Effector memory CD8-positive, alpha-beta T cell (primary cell): ENCODE results near the gene ZNF787.
A peak's percentile ranks its signal among the peaks of the same experiment; 100 is the strongest.

Experiments used
- ATAC-seq: fragments of 150-1000 bp; cut with Tn5 transposase; replicated peaks from 2 replicates; pipeline ENCODE4 v1.10.0; 2021; ENCODE audit warnings: mild to moderate bottlenecking, moderate library complexity
- DNase-seq, 3 experiments: peaks; one replicate each; pipeline ENCODE4 v3.0.0; 2021
- H3K27ac Mint-ChIP-seq, 2 donors: one replicate each; pipeline ENCODE4 v1.8.0; 2022; ENCODE audit warnings: mild to moderate bottlenecking in 2 of 2, mixed read lengths in 2 of 2, moderate library complexity in 2 of 2
- H3K27me3 Mint-ChIP-seq, 2 donors: one replicate each; pipeline ENCODE4 v1.8.0; 2022; ENCODE audit warnings: mixed read lengths in 2 of 2
- H3K36me3 Mint-ChIP-seq: one replicate; pipeline ENCODE4 v1.8.0; 2022; ENCODE audit warnings: mild to moderate bottlenecking, moderate library complexity, mixed read lengths; ENCODE audit not compliant: insufficient read depth
- H3K4me1 Mint-ChIP-seq, 2 donors: one replicate each; pipeline ENCODE4 v1.8.0; 2022; ENCODE audit warnings: low read depth in 2 of 2, mixed read lengths in 2 of 2
- H3K4me3 Mint-ChIP-seq, 2 donors: one replicate each; pipeline ENCODE4 v1.8.0; 2022; ENCODE audit warnings: mild to moderate bottlenecking in 2 of 2, mixed read lengths in 2 of 2, moderate library complexity in 2 of 2
- H3K9me3 Mint-ChIP-seq, 2 donors: one replicate each; pipeline ENCODE4 v1.8.0; 2022; ENCODE audit warnings: mixed read lengths in 2 of 2

ZNF787 gene

GRCh38 chr19:56124578-56124977 is 3.5 kb upstream of the ZNF787 start:
- no peak for DNase-seq
- no peak for ATAC-seq
- Mint-ChIP-seq H3K4me1 (peaks cover 13 to 15% of the 10 kb centered on the region in 2 donors), H3K27me3 (no peaks in the 10 kb centered on the region), H3K4me3 (no peak overlapping the region), H3K27ac (no peak overlapping the region), H3K36me3 (peaks cover 17% of the 10 kb centered on the region), H3K9me3 (no peaks in the 10 kb centered on the region)

- Mint-ChIP-seq H3K36me3 (peaks cover 17% of the 10 kb centered on the region), H3K4me1 (peaks cover 22 to 25% of the 10 kb centered on the region in 2 donors), H3K27ac (no peak overlapping the region), H3K4me3 (no peak overlapping the region), H3K9me3 (no peaks in the 10 kb centered on the region), H3K27me3 (no peaks in the 10 kb centered on the region)
- DNase-seq = no peak
- no peak for ATAC-seq
Observed at GRCh38 chr19:56123266-56123891, 2.3 kb upstream of the ZNF787 start.

GRCh38 chr19:56120371-56121179 is 520 bp downstream of the ZNF787 start:
- DNase-seq = peak; percentile 73 to 81 (median 76)
- Mint-ChIP-seq H3K9me3 (no peaks in the 10 kb centered on the region), H3K36me3 (peaks cover 26% of the 10 kb centered on the region), H3K4me1 (peaks cover 33 to 35% of the 10 kb centered on the region in 2 donors), H3K27ac (peak overlapping the region; percentile 94 to 98), H3K27me3 (no peaks in the 10 kb centered on the region), H3K4me3 (peak overlapping the region; percentile 95)
- peak; percentile 33 for ATAC-seq

- Mint-ChIP-seq H3K4me1 (peaks cover 34 to 40% of the 10 kb centered on the region in 2 donors), H3K27me3 (no peaks in the 10 kb centered on the region)
Observed at GRCh38 chr19:56120002-56120370, 1.1 kb downstream of the ZNF787 start.

GRCh38 chr19:56119582-56119978 is 1.5 kb downstream of the ZNF787 start:
- peaks cover 30% of the 10 kb centered on the region for H3K36me3 Mint-ChIP-seq
- H3K27me3 Mint-ChIP-seq = no peaks in the 10 kb centered on the region
- peak overlapping the region; percentile 87 to 88 for H3K27ac Mint-ChIP-seq
- H3K9me3 Mint-ChIP-seq = no peaks in the 10 kb centered on the region
- peaks cover 38 to 44% of the 10 kb centered on the region in 2 donors for H3K4me1 Mint-ChIP-seq
- no peak for DNase-seq
- ATAC-seq = no peak
- peak overlapping the region; percentile 95 for H3K4me3 Mint-ChIP-seq

More at GRCh38 chr19:56120002-56120370, 1.1 kb downstream of the ZNF787 start:
- Mint-ChIP-seq H3K36me3 (peaks cover 29% of the 10 kb centered on the region), H3K9me3 (no peaks in the 10 kb centered on the region), H3K27ac (peak overlapping the region; percentile 87 to 88), H3K4me3 (peak overlapping the region; percentile 95)
- DNase-seq (no peak), ATAC-seq (no peak)

- H3K27ac Mint-ChIP-seq = peak overlapping the region; percentile 87 to 88
- H3K4me3 Mint-ChIP-seq = peak overlapping the region; percentile 95
- ATAC-seq = no peak
- DNase-seq = no peak
- H3K9me3 Mint-ChIP-seq = no peaks in the 10 kb centered on the region
- no peaks in the 10 kb centered on the region for H3K27me3 Mint-ChIP-seq
- H3K36me3 Mint-ChIP-seq = peaks cover 35% of the 10 kb centered on the region
- peaks cover 42 to 49% of the 10 kb centered on the region in 2 donors for H3K4me1 Mint-ChIP-seq
Observed at GRCh38 chr19:56118666-56119581, 2.2 kb downstream of the ZNF787 start.

- Mint-ChIP-seq H3K4me3 (no peak overlapping the region), H3K27ac (peak overlapping the region in 1 of 2 donors; percentile 88), H3K4me1 (peaks cover 47 to 55% of the 10 kb centered on the region in 2 donors), H3K9me3 (no peaks in the 10 kb centered on the region), H3K27me3 (no peaks in the 10 kb centered on the region), H3K36me3 (peaks cover 38% of the 10 kb centered on the region)
- DNase-seq = no peak
- no peak for ATAC-seq
Observed at GRCh38 chr19:56117889-56118288, 3.2 kb downstream of the ZNF787 start.

GRCh38 chr19:56117376-56117884 is 3.7 kb downstream of the ZNF787 start:
- H3K9me3 Mint-ChIP-seq = no peaks in the 10 kb centered on the region
- no peak overlapping the region for H3K27ac Mint-ChIP-seq
- no peaks in the 10 kb centered on the region for H3K27me3 Mint-ChIP-seq
- ATAC-seq = no peak
- DNase-seq = no peak
- H3K36me3 Mint-ChIP-seq = peaks cover 38% of the 10 kb centered on the region
- H3K4me1 Mint-ChIP-seq = peaks cover 50 to 60% of the 10 kb centered on the region in 2 donors
- no peak overlapping the region for H3K4me3 Mint-ChIP-seq

GRCh38 chr19:56116606-56117005 is 4.5 kb downstream of the ZNF787 start:
- no peak overlapping the region for H3K4me3 Mint-ChIP-seq
- H3K36me3 Mint-ChIP-seq = peaks cover 33% of the 10 kb centered on the region
- ATAC-seq (no peak), DNase-seq (no peak)
- H3K4me1 Mint-ChIP-seq = peaks cover 50 to 61% of the 10 kb centered on the region in 2 donors
- H3K27ac Mint-ChIP-seq = peak overlapping the region in 1 of 2 donors; percentile 73
- no peaks in the 10 kb centered on the region for H3K9me3 Mint-ChIP-seq
- H3K27me3 Mint-ChIP-seq = no peaks in the 10 kb centered on the region

GRCh38 chr19:56115490-56115889 is 5.6 kb downstream of the ZNF787 start:
- peak overlapping the region; percentile 54 to 77 for H3K27ac Mint-ChIP-seq
- H3K4me1 Mint-ChIP-seq = peaks cover 51 to 62% of the 10 kb centered on the region in 2 donors
- no peaks in the 10 kb centered on the region for H3K9me3 Mint-ChIP-seq
- DNase-seq = no peak
- peaks cover 26% of the 10 kb centered on the region for H3K36me3 Mint-ChIP-seq
- no peak overlapping the region for H3K4me3 Mint-ChIP-seq
- ATAC-seq = no peak
- no peaks in the 10 kb centered on the region for H3K27me3 Mint-ChIP-seq

- H3K4me3 Mint-ChIP-seq = no peak overlapping the region
- H3K9me3 Mint-ChIP-seq = no peaks in the 10 kb centered on the region
- H3K27me3 Mint-ChIP-seq = no peaks in the 10 kb centered on the region
- H3K27ac Mint-ChIP-seq = peak overlapping the region; percentile 54 to 77
- ATAC-seq = no peak
- no peak for DNase-seq
- H3K36me3 Mint-ChIP-seq = peaks cover 21% of the 10 kb centered on the region
- H3K4me1 Mint-ChIP-seq = peaks cover 46 to 56% of the 10 kb centered on the region in 2 donors
Observed at GRCh38 chr19:56114778-56115110, 6.4 kb downstream of the ZNF787 start.

- Mint-ChIP-seq H3K9me3 (no peaks in the 10 kb centered on the region), H3K36me3 (peaks cover 21% of the 10 kb centered on the region), H3K4me3 (no peak overlapping the region), H3K27ac (peak overlapping the region; percentile 54 to 77), H3K27me3 (no peaks in the 10 kb centered on the region), H3K4me1 (peaks cover 44 to 51% of the 10 kb centered on the region in 2 donors)
- DNase-seq (no peak), ATAC-seq (no peak)
Observed at GRCh38 chr19:56114051-56114777, 6.9 kb downstream of the ZNF787 start.
